SK-N-SH (cell line): ENCODE measurements around the gene IDH3G. TPM values are rescaled to one million over a fixed set of nuclear protein-coding genes. Genes with fewer than 3 reads are reported as not detected.
A peak's percentile ranks its signal among the peaks of the same experiment; 100 is the strongest.

Source experiments
- CTCF ChIA-PET: fragments of 300-600, 350-600 bp; formaldehyde crosslinking; extraction: SDS; loops from one replicate; lab custom pipeline; 2021; lab: Yijun Ruan, JAX
- POLR2A ChIA-PET: fragments of 350-600 bp; sonication (Branson Sonifier 250); formaldehyde crosslinking; extraction: SDS; loops from one replicate; lab custom pipeline; 2020; ENCODE audit warnings: antibody characterized with exemption, inconsistent platforms; lab: Yijun Ruan, JAX
- DNase-seq: peaks from one replicate; pipeline ENCODE4 v3.0.0; 2012
- H2AFZ ChIP-seq: fragments of 200-600 bp; sonication (generic); 2 replicates; pipeline ENCODE4 v1.8.1; 2016; ENCODE audit warnings: antibody characterized with exemption, mild to moderate bottlenecking, low read depth
- H3F3A ChIP-seq: fragments of 200-600 bp; sonication (generic); replicated peaks from 2 replicates; pipeline ENCODE3; 2016; ENCODE audit warnings: antibody characterized with exemption, mild to moderate bottlenecking; ENCODE audit not compliant: insufficient read depth
- H3K27ac ChIP-seq, 2 experiments: fragments of 200-500 bp in 1 of 2; fragments of 200-600 bp in 1 of 2; sonication (Bioruptor generic) in 1 of 2; sonication (generic), shearing (Covaris generic) in 1 of 2; 2 replicates each; pipeline versions ENCODE4 v1.5.1 to v1.6.1; 2014 to 2016; ENCODE audit warnings: low read depth in 2 of 2, inconsistent platforms in 1 of 2, low read length in 1 of 2, mild to moderate bottlenecking in 1 of 2, mixed read lengths in 1 of 2
- H3K27me3 ChIP-seq: fragments of 200-600 bp; sonication (generic), shearing (Covaris generic); 2 replicates; pipeline ENCODE4 v1.6.1; 2016; ENCODE audit warnings: mixed run types; ENCODE audit not compliant: insufficient read depth
- H3K36me3 ChIP-seq, 2 experiments: fragments of 200-500 bp in 1 of 2; fragments of 200-600 bp in 1 of 2; sonication (Bioruptor generic) in 1 of 2; sonication (generic) in 1 of 2; replicated peaks in 1 of 2; 2 replicates each; pipeline versions ENCODE3 to v1.5.1; 2014 to 2016; ENCODE audit warnings: low read length in 1 of 2, mild to moderate bottlenecking in 1 of 2; ENCODE audit not compliant: insufficient read depth in 2 of 2, control insufficient read depth in 1 of 2
- H3K4me1 ChIP-seq, 2 experiments: fragments of 200-500 bp in 1 of 2; fragments of 200-600 bp in 1 of 2; sonication (Bioruptor generic) in 1 of 2; sonication (generic), shearing (Covaris generic) in 1 of 2; 2 replicates each; pipeline versions ENCODE4 v1.5.1 to v1.6.1; 2014 to 2016; ENCODE audit warnings: low read depth in 1 of 2, low read length in 1 of 2, mixed run types in 1 of 2; ENCODE audit not compliant: insufficient read depth in 2 of 2, control insufficient read depth in 1 of 2
- H3K4me2 ChIP-seq: fragments of 200-600 bp; sonication (generic), shearing (Covaris generic); 2 replicates; pipeline ENCODE4 v1.6.1; 2017; ENCODE audit warnings: mixed run types
- H3K4me3 ChIP-seq, 2 experiments: fragments of 200-500 bp in 1 of 2; fragments of 200-600 bp in 1 of 2; sonication (Bioruptor generic) in 1 of 2; sonication (generic), shearing (Covaris generic) in 1 of 2; 2 replicates each; pipeline versions ENCODE4 v1.5.1 to v1.8.1; 2014 to 2016; ENCODE audit warnings: low read depth in 2 of 2, inconsistent platforms in 1 of 2, low read length in 1 of 2, mild to moderate bottlenecking in 1 of 2, mixed read lengths in 1 of 2, moderate library complexity in 1 of 2
- H3K79me2 ChIP-seq: fragments of 200-600 bp; sonication (generic); 2 replicates; pipeline ENCODE4 v1.8.1; 2017; ENCODE audit warnings: mild to moderate bottlenecking; ENCODE audit not compliant: insufficient read depth
- H3K9ac ChIP-seq: fragments of 200-600 bp; sonication (generic); 2 replicates; pipeline ENCODE4 v1.6.1; 2017; ENCODE audit warnings: mixed run types
- H3K9me2 ChIP-seq: fragments of 200-600 bp; sonication (generic); 2 replicates; pipeline ENCODE4 v1.6.1; 2017; ENCODE audit warnings: mixed run types
- H3K9me3 ChIP-seq: fragments of 200-600 bp; sonication (generic); 2 replicates; pipeline ENCODE4 v1.6.1; 2017; ENCODE audit warnings: mixed run types, mild to moderate bottlenecking, moderate library complexity
- H4K20me1 ChIP-seq: fragments of 200-600 bp; sonication (generic); 2 replicates; pipeline ENCODE4 v1.6.1; 2017; ENCODE audit warnings: mild to moderate bottlenecking, mixed run types; ENCODE audit not compliant: insufficient read depth
- EP300 ChIP-seq, 2 experiments: IDR thresholded peaks; 2 replicates each; pipeline versions ENCODE4 v1.4.0 to v1.6.1; 2012; ENCODE audit warnings: borderline replicate concordance in 1 of 2, low read depth in 1 of 2, low read length in 1 of 2
- FOXJ3 ChIP-seq: sonication (generic); formaldehyde crosslinking; IDR thresholded peaks from 2 replicates; pipeline ENCODE4 v1.5.1; 2020; ENCODE audit warnings: mild to moderate bottlenecking, missing genetic modification reagents
- GABPA ChIP-seq: IDR thresholded peaks from 2 replicates; pipeline ENCODE4 v1.4.0; 2012; ENCODE audit warnings: low read depth, mild to moderate bottlenecking
- GATA2 ChIP-seq: sonication (generic); formaldehyde crosslinking; IDR thresholded peaks from 2 replicates; pipeline ENCODE4 v1.5.0; 2020; ENCODE audit warnings: mild to moderate bottlenecking, missing genetic modification reagents
- MEF2A ChIP-seq: IDR thresholded peaks from 2 replicates; pipeline ENCODE4 v1.4.0; 2012; ENCODE audit warnings: low read depth, borderline replicate concordance
- NFIC ChIP-seq: IDR thresholded peaks from 2 replicates; pipeline ENCODE4 v1.4.0; 2012; ENCODE audit warnings: borderline replicate concordance
- POLR2AphosphoS5 ChIP-seq: IDR thresholded peaks from 2 replicates; pipeline ENCODE4 v1.6.1; 2012; ENCODE audit warnings: low read depth, low read length
- RAD21 ChIP-seq: IDR thresholded peaks from 2 replicates; pipeline ENCODE4 v1.6.1; 2012; ENCODE audit warnings: mild to moderate bottlenecking, low read length
- RCOR1 ChIP-seq: fragments of 150-350 bp; IDR thresholded peaks from 2 replicates; pipeline ENCODE4 v1.6.1; 2017; ENCODE audit warnings: antibody characterized with exemption, low read length
- RXRA ChIP-seq: IDR thresholded peaks from 2 replicates; pipeline ENCODE4 v1.4.0; 2012; ENCODE audit warnings: low read depth, mild to moderate bottlenecking, borderline replicate concordance
- SIN3A ChIP-seq: IDR thresholded peaks from 2 replicates; pipeline ENCODE4 v1.6.1; 2012; ENCODE audit warnings: low read depth, mild to moderate bottlenecking, low read length, moderate library complexity, borderline replicate concordance
- SMC3 ChIP-seq: IDR thresholded peaks from 2 replicates; pipeline ENCODE4 v1.6.1; 2012; ENCODE audit warnings: low read depth, low read length, improper control_type of control experiment
- TAF1 ChIP-seq: IDR thresholded peaks from 2 replicates; pipeline ENCODE4 v1.6.1; 2012; ENCODE audit warnings: low read depth, mild to moderate bottlenecking, low read length, moderate library complexity, borderline replicate concordance
- TCF12 ChIP-seq: IDR thresholded peaks from 2 replicates; pipeline ENCODE4 v1.4.0; 2012
- WGBS: methylation state at CpG from one replicate; pipeline ENCODE4 v1.1.6; 2017; ENCODE audit warnings: low lambda C conversion rate; 5-methylcytosine and 5-hydroxymethylcytosine counted together
- polyA plus RNA-seq, 3 experiments: library from polyadenylated mRNA; depleted of rRNA; stranded (reverse); fragments of >200 nt; gene quantifications; 2 replicates each; pipeline ENCODE4 v1.2.3, GENCODE V29; 2012
- TF ChIP-seq, protein P1 (sequence below): fragments of 150-350 bp; IDR thresholded peaks from 2 replicates; pipeline ENCODE4 v1.6.1; 2016; ENCODE audit warnings: mild to moderate bottlenecking, low read depth, low read length
- TF ChIP-seq, protein P2 (sequence below): IDR thresholded peaks from 2 replicates; pipeline ENCODE4 v1.4.0; 2012; ENCODE audit warnings: low read depth, borderline replicate concordance
- TF ChIP-seq, protein P3 (sequence below): fragments of 200-600 bp; sonication (generic); IDR thresholded peaks from 2 replicates; pipeline ENCODE4 v1.6.1; 2017; ENCODE audit warnings: antibody characterized with exemption, mild to moderate bottlenecking, moderate library complexity
- TF ChIP-seq, protein P4 (sequence below): IDR thresholded peaks from 2 replicates; pipeline ENCODE4 v1.6.1; 2012; ENCODE audit warnings: mild to moderate bottlenecking, low read depth, low read length, moderate library complexity
- TF ChIP-seq, protein P5 (sequence below): IDR thresholded peaks from 2 replicates; pipeline ENCODE4 v1.4.0; 2012; ENCODE audit warnings: low read depth, borderline replicate concordance

IDH3G gene
- polyA plus RNA-seq, 1 of the 3 experiments (the other 2 are of a cell fraction), result 107 TPM

DNA sequence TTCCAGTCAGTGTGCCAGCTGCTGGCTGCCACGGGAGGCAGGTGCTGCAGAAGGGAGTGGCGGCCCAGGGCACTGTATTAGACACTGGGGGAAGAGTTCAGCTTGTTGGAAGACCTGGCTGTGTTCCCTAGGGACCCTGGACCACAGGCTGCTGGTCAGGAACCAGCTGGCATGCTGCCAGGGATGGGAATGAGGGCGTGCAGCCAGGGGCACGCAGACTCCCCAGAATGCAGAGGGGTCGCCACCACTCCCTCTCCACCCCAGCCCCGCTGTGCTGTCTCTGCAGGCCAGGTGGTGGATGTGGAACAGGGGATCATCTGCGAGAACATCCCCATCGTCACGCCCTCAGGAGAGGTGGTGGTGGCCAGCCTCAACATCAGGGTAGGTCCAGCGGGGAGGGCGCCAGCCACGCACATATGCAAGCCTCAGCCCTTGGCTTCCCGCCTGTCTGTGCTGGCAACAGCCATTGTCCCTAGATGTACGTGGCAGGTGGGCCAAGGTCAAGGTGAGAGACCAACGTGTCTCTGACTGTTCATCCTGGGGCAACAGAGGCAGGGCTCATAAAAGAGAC is 57.2 kb downstream of the IDH3G start:
- H3K4me2 ChIP-seq, result no peak overlapping the region
- no peaks in the 10 kb centered on the region for H3K9me3 ChIP-seq
- no peak overlapping the region for H3K27ac ChIP-seq
- peak; percentile 53 for DNase-seq
- WGBS, result 50% methylated on average over 2 of the region's 15 CpGs
- no peaks in the 10 kb centered on the region for H3F3A ChIP-seq
- H3K9me2 ChIP-seq, result no peaks in the 10 kb centered on the region
- H3K4me1 ChIP-seq, result peaks cover 0 to 7% of the 10 kb centered on the region in 2 experiments; a peak in 1 of 4 replicates
- H3K79me2 ChIP-seq, result no peaks in the 10 kb centered on the region
- ChIA-PET POLR2A (no interaction called here), CTCF (no interaction called here)
- no peak overlapping the region for H3K9ac ChIP-seq
- H3K4me3 ChIP-seq, result no peak overlapping the region
- H3K27me3 ChIP-seq, result no peaks in the 10 kb centered on the region; the same call in none of the 2 replicates
- H2AFZ ChIP-seq, result no peak overlapping the region
- H3K36me3 ChIP-seq, result peaks cover 0 to 4% of the 10 kb centered on the region in 2 experiments
- TF ChIP-seq FOXJ3 (CRISPR knock-in tag) (no peak), RCOR1 (no peak), GATA2 (CRISPR knock-in tag) (no peak), MEF2A (no peak), NFIC (no peak), TAF1 (no peak), SIN3A (no peak), GABPA (no peak), RAD21 (no peak), SMC3 (no peak), RXRA (no peak), EP300 (IDR thresholded peaks at IDR 0.05; ENCODE audit: borderline replicate concordance in 1 of 2, low read depth in 1 of 2, low read length in 1 of 2) (no peak), POLR2AphosphoS5 (no peak), TCF12 (no peak)
- TF ChIP-seq, protein P1, sequence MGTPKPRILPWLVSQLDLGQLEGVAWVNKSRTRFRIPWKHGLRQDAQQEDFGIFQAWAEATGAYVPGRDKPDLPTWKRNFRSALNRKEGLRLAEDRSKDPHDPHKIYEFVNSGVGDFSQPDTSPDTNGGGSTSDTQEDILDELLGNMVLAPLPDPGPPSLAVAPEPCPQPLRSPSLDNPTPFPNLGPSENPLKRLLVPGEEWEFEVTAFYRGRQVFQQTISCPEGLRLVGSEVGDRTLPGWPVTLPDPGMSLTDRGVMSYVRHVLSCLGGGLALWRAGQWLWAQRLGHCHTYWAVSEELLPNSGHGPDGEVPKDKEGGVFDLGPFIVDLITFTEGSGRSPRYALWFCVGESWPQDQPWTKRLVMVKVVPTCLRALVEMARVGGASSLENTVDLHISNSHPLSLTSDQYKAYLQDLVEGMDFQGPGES, result no peak
- TF ChIP-seq, protein P2, sequence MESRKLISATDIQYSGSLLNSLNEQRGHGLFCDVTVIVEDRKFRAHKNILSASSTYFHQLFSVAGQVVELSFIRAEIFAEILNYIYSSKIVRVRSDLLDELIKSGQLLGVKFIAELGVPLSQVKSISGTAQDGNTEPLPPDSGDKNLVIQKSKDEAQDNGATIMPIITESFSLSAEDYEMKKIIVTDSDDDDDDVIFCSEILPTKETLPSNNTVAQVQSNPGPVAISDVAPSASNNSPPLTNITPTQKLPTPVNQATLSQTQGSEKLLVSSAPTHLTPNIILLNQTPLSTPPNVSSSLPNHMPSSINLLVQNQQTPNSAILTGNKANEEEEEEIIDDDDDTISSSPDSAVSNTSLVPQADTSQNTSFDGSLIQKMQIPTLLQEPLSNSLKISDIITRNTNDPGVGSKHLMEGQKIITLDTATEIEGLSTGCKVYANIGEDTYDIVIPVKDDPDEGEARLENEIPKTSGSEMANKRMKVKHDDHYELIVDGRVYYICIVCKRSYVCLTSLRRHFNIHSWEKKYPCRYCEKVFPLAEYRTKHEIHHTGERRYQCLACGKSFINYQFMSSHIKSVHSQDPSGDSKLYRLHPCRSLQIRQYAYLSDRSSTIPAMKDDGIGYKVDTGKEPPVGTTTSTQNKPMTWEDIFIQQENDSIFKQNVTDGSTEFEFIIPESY, result no peak
- TF ChIP-seq, protein P3, sequence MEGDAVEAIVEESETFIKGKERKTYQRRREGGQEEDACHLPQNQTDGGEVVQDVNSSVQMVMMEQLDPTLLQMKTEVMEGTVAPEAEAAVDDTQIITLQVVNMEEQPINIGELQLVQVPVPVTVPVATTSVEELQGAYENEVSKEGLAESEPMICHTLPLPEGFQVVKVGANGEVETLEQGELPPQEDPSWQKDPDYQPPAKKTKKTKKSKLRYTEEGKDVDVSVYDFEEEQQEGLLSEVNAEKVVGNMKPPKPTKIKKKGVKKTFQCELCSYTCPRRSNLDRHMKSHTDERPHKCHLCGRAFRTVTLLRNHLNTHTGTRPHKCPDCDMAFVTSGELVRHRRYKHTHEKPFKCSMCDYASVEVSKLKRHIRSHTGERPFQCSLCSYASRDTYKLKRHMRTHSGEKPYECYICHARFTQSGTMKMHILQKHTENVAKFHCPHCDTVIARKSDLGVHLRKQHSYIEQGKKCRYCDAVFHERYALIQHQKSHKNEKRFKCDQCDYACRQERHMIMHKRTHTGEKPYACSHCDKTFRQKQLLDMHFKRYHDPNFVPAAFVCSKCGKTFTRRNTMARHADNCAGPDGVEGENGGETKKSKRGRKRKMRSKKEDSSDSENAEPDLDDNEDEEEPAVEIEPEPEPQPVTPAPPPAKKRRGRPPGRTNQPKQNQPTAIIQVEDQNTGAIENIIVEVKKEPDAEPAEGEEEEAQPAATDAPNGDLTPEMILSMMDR, result no peak
- TF ChIP-seq, protein P4, sequence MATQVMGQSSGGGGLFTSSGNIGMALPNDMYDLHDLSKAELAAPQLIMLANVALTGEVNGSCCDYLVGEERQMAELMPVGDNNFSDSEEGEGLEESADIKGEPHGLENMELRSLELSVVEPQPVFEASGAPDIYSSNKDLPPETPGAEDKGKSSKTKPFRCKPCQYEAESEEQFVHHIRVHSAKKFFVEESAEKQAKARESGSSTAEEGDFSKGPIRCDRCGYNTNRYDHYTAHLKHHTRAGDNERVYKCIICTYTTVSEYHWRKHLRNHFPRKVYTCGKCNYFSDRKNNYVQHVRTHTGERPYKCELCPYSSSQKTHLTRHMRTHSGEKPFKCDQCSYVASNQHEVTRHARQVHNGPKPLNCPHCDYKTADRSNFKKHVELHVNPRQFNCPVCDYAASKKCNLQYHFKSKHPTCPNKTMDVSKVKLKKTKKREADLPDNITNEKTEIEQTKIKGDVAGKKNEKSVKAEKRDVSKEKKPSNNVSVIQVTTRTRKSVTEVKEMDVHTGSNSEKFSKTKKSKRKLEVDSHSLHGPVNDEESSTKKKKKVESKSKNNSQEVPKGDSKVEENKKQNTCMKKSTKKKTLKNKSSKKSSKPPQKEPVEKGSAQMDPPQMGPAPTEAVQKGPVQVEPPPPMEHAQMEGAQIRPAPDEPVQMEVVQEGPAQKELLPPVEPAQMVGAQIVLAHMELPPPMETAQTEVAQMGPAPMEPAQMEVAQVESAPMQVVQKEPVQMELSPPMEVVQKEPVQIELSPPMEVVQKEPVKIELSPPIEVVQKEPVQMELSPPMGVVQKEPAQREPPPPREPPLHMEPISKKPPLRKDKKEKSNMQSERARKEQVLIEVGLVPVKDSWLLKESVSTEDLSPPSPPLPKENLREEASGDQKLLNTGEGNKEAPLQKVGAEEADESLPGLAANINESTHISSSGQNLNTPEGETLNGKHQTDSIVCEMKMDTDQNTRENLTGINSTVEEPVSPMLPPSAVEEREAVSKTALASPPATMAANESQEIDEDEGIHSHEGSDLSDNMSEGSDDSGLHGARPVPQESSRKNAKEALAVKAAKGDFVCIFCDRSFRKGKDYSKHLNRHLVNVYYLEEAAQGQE, result no peak
- TF ChIP-seq, protein P5, sequence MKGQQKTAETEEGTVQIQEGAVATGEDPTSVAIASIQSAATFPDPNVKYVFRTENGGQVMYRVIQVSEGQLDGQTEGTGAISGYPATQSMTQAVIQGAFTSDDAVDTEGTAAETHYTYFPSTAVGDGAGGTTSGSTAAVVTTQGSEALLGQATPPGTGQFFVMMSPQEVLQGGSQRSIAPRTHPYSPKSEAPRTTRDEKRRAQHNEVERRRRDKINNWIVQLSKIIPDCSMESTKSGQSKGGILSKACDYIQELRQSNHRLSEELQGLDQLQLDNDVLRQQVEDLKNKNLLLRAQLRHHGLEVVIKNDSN, result no peak
- no peaks in the 10 kb centered on the region for H4K20me1 ChIP-seq
